Activated T-helper 17 cell treated with anti-CD3 and anti-CD28 coated beads, Interleukin-2, amount 50 U/mL, for 72 hours (primary cell): Measurements from ENCODE around the gene SGCG. TPM values are rescaled to one million over a fixed set of nuclear protein-coding genes. Genes with fewer than 3 reads are reported as not detected.

Experiments
- ATAC-seq: fragments of 150-1000 bp; cut with Tn5 transposase; replicated peaks from 2 replicates; pipeline ENCODE4 v1.10.0; 2021; ENCODE audit warnings: mild to moderate bottlenecking, moderate library complexity
- H3K27ac Mint-ChIP-seq: one replicate; pipeline ENCODE4 v1.8.0; 2022; ENCODE audit warnings: mixed read lengths
- H3K27me3 Mint-ChIP-seq: one replicate; pipeline ENCODE4 v1.8.0; 2022; ENCODE audit warnings: mixed read lengths
- H3K36me3 Mint-ChIP-seq: one replicate; pipeline ENCODE4 v1.8.0; 2022; ENCODE audit warnings: low read depth, mild to moderate bottlenecking, mixed read lengths
- H3K4me1 Mint-ChIP-seq: one replicate; pipeline ENCODE4 v1.8.0; 2022; ENCODE audit warnings: mixed read lengths
- H3K4me3 Mint-ChIP-seq: one replicate; pipeline ENCODE4 v1.8.0; 2022; ENCODE audit warnings: mild to moderate bottlenecking, mixed read lengths
- H3K9me3 Mint-ChIP-seq: one replicate; pipeline ENCODE4 v1.8.0; 2022; ENCODE audit warnings: mixed read lengths
- total RNA-seq, 2 donors: library from RNA; stranded (reverse); gene quantifications; one replicate each; pipeline ENCODE4 v1.2.3, GENCODE V29; 2022

The SGCG gene
- total RNA-seq, 2 donors from 2014 or later = not detected

DNA sequence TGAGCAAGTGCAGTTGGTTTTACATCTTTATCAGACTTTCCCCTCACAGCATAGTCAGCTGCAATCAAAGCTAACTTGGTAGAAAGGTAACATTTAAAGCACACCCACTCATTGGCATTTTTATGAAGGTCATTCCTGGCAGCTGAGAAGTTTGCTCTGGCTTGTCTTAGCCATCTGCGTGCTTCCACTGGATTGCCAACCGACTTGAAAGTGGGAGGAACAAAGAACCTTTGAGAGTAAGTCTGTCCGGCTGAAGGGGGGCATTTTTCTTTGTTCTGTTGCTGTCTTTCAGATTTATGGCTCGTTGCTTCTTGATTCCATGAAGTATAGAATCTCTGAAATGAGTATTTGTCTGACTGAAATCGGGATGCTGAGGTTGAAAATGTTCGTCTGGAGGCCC, 149.6 kb downstream of the SGCG start:
- Mint-ChIP-seq H3K27me3 (no peaks in the 10 kb centered on the region), H3K4me3 (no peak overlapping the region), H3K36me3 (peaks cover 11% of the 10 kb centered on the region), H3K4me1 (no peaks in the 10 kb centered on the region), H3K27ac (no peak overlapping the region), H3K9me3 (peaks cover 15% of the 10 kb centered on the region)
- ATAC-seq = no peak

DNA sequence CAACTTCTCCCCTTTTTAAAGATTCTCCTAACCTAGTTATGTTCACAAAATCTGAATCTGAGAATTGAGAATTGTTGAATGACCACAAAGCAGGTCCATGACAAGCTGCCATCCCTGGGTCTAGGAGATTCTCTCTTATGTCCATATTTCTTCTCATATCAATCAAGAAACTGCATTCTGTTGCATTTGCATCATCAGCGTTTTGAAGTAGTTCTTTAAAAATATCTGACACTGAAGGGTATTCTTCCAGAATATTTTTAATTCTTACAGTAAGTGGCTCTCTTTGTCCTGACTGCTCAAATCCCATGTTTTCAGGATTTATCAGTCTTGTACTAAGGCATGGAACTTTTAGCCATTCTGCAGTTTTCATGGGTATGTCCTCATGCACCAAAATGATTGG, 158.4 kb downstream of the SGCG start:
- Mint-ChIP-seq H3K4me1 (no peaks in the 10 kb centered on the region), H3K27ac (no peak overlapping the region), H3K4me3 (no peak overlapping the region), H3K9me3 (peaks cover 14% of the 10 kb centered on the region), H3K27me3 (no peaks in the 10 kb centered on the region), H3K36me3 (peaks cover 69% of the 10 kb centered on the region)
- ATAC-seq = no peak

GRCh38 chr13:23344931-23345595, 164.3 kb downstream of the SGCG start:
- no peak for ATAC-seq
- H3K4me1 Mint-ChIP-seq = no peaks in the 10 kb centered on the region
- H3K27ac Mint-ChIP-seq = no peak overlapping the region
- H3K36me3 Mint-ChIP-seq = peaks cover 96% of the 10 kb centered on the region
- peaks cover 3% of the 10 kb centered on the region for H3K9me3 Mint-ChIP-seq
- no peak overlapping the region for H3K4me3 Mint-ChIP-seq
- H3K27me3 Mint-ChIP-seq = no peaks in the 10 kb centered on the region

DNA sequence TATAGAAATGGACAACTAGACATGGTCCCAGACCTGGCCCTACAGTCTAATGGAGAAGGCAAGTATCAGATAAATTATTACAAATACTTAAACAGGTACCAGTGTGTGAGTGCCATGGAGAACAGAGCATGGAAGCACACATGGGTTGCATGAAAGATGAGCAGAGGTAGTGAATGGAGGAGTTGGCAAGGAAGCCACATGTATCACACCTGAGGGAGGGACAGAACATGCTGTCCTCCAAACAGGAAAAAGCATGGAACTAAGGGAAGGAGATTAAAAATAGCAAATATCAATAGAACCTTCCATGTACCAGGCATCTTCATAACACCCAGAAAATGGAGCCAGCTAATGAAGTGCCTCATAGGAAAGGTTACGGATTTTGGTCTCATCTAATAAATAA, 166.8 kb downstream of the SGCG start:
- H3K27ac Mint-ChIP-seq = no peak overlapping the region
- no peak for ATAC-seq
- peaks cover 3% of the 10 kb centered on the region for H3K9me3 Mint-ChIP-seq
- H3K4me3 Mint-ChIP-seq = no peak overlapping the region
- H3K27me3 Mint-ChIP-seq = no peaks in the 10 kb centered on the region
- no peaks in the 10 kb centered on the region for H3K4me1 Mint-ChIP-seq
- peaks cover 98% of the 10 kb centered on the region for H3K36me3 Mint-ChIP-seq

DNA sequence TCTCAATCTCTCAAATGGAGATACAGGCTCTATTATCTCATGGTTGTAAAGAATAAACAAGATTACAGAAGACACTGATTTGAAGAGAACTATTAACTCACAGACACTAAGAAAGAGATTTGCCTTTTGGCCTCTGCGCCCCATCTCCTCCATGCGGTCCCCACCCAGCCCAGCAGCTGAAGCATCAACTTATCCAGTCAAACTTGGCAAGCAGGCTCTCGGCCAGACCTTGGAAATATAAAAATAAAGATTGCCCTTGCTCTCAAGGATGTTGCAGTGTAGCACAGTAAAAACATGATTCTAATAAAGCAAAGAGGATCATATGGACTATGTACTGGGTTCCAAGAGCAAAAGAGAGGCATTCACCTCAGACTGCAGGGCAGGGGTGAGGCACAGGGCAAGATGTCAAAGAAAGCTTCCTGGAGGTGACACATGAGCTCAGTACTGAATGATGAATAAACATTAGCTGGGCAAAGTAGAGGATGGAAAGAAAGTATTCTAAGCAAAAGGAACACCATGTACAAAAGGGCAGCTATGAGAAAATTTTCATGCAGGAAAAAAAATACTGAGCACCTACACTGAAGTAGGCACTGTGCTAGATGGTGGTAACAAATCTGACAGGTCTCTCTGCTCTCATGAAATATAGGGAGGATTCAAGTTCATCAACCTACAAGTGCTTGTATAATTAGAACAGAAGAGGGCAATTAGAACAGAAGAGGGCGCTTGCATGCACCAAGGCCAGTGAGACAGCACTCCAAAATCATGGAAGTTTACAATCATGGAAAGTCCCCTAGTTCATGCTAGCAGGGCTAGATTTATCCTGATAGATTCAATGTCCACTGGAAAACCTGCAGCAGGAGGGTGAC, 167.7 kb downstream of the SGCG start:
- H3K9me3 Mint-ChIP-seq = peaks cover 3% of the 10 kb centered on the region
- no peak for ATAC-seq

DNA sequence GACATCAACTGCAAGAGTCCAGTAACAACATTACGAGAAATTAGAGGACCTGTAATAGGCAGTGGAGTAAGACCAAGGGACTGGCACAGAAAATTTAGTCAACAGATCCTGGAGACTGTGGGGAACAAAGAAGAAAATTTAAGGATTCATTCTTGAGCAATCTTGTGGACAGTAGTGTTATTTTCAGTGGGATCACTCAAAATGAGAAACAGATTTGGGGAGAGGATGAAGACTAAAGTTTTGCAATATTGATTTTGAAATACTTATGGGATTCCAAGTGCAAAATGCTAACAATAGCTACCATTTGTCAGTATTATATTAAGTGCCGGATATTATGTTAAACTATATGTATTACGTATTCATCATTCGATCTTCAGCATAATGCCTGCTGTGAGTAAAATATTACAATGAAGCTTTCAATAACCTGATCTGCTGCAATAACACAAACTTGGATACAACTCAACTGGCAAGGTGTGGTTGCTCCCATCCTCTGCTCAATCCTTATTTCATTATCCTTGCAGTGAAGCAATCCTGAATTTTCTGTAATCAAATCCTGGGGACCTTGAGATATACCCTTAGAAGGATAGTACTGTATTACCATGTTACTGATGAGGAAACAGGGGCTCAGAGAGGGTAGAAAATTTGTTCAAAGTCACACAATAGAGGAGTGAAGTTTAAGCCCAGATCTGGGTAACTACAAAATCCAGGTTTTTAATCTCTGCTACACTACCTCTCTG, 168.6 kb downstream of the SGCG start:
- no peaks in the 10 kb centered on the region for H3K4me1 Mint-ChIP-seq
- H3K36me3 Mint-ChIP-seq = peaks cover 98% of the 10 kb centered on the region
- no peak overlapping the region for H3K27ac Mint-ChIP-seq
- no peak for ATAC-seq
- no peaks in the 10 kb centered on the region for H3K27me3 Mint-ChIP-seq
- H3K4me3 Mint-ChIP-seq = no peak overlapping the region
- peaks cover under 1% of the 10 kb centered on the region for H3K9me3 Mint-ChIP-seq

More for the DNA sequence above, 167.7 kb downstream of the SGCG start:
- no peak overlapping the region for H3K4me3 Mint-ChIP-seq
- H3K4me1 Mint-ChIP-seq = no peaks in the 10 kb centered on the region
- H3K36me3 Mint-ChIP-seq = peaks cover 98% of the 10 kb centered on the region
- no peaks in the 10 kb centered on the region for H3K27me3 Mint-ChIP-seq
- H3K27ac Mint-ChIP-seq = no peak overlapping the region

DNA sequence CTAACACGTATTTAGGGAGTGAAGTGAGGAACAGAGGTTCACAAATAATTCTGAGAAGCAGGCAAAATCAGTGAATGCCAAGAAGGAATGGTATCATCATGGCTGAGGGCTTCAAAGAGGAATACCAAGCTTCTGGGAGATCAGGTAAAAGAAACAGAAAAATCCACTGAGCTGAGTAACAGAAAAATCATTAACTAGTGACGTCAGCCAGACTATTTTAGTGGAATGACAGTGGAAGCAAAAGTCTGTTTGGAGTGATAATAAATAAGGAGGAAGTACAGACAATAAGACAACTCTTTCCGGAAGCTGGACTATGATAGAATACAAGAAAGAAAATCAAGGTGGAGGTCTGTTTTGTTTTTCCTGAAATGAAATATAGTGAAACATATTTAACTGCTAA, 169.2 kb downstream of the SGCG start:
- peaks cover 98% of the 10 kb centered on the region for H3K36me3 Mint-ChIP-seq
- no peaks in the 10 kb centered on the region for H3K9me3 Mint-ChIP-seq

GRCh38 chr13:23352161-23352560, 171.4 kb downstream of the SGCG start:
- no peaks in the 10 kb centered on the region for H3K4me1 Mint-ChIP-seq
- peaks cover 100% of the 10 kb centered on the region for H3K36me3 Mint-ChIP-seq
- H3K4me3 Mint-ChIP-seq = no peak overlapping the region
- ATAC-seq = no peak
- H3K9me3 Mint-ChIP-seq = no peaks in the 10 kb centered on the region
- no peaks in the 10 kb centered on the region for H3K27me3 Mint-ChIP-seq
- H3K27ac Mint-ChIP-seq = no peak overlapping the region

More for the DNA sequence above, 169.2 kb downstream of the SGCG start:
- Mint-ChIP-seq H3K27me3 (no peaks in the 10 kb centered on the region), H3K4me1 (no peaks in the 10 kb centered on the region), H3K4me3 (no peak overlapping the region), H3K27ac (no peak overlapping the region)
- ATAC-seq = no peak

DNA sequence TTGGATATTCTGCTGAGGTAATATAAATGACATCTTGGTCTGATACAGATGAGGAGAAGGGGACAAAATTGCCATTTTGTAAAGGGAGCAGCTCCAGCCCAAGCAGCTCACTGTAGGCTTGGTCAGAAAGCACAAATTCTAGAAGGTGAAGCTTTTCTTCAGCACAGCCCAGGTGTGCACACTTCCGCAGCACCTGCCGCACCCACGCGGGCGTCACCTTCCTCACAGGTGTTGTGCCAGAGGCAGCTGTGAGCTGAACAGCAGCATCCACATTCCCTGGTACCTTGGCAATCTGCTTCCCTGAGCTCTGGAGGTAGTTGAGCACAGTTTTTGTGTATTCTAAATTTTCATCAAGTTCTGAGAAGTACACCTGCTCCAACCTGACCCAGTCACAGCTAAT, 173.7 kb downstream of the SGCG start:
- ATAC-seq = no peak
- Mint-ChIP-seq H3K27me3 (no peaks in the 10 kb centered on the region), H3K27ac (no peak overlapping the region), H3K4me1 (no peaks in the 10 kb centered on the region), H3K36me3 (peaks cover 92% of the 10 kb centered on the region), H3K4me3 (no peak overlapping the region), H3K9me3 (no peaks in the 10 kb centered on the region)

DNA sequence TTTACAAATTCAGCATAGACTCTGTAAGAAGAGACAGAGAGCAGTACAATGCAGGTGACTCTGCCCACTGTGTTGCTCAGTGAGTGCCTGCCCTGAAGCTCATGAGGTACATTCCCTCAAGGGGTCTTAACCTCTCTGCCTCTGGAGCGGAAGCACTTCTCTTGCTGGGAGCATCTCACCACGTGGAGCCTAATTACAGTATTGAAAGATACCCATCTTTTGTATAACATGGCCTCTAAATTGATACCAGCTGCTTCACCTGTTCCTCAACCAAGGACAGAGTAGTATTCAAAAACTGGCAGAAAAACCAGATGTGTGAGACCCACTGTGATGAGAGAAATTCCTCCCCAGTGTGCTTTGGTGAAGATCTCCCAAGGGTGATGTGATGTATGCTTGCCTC, 175.6 kb downstream of the SGCG start:
- Mint-ChIP-seq H3K27ac (no peak overlapping the region), H3K36me3 (peaks cover 92% of the 10 kb centered on the region), H3K9me3 (no peaks in the 10 kb centered on the region), H3K4me3 (no peak overlapping the region), H3K27me3 (no peaks in the 10 kb centered on the region), H3K4me1 (no peaks in the 10 kb centered on the region)
- ATAC-seq = no peak

DNA sequence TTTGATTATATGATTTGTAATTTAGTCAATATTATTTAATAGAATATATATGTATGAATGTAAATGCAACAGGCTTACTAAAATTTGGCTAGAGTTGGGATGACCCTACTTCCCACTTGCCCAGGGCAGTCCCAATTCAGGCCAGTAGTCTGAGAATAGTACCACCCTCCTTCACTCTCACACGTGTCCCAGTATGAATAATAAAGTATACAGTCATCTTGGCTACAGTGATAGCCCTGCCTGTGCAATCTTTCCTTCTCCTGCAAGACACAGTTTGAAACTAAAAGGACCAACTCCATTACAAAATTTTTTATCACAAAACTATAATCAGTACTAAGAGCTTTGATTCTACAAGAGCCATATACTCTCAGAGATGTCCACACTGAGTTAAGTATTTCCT, 176.6 kb downstream of the SGCG start:
- Mint-ChIP-seq H3K4me1 (no peaks in the 10 kb centered on the region), H3K9me3 (no peaks in the 10 kb centered on the region), H3K27me3 (no peaks in the 10 kb centered on the region), H3K27ac (no peak overlapping the region), H3K36me3 (peaks cover 92% of the 10 kb centered on the region), H3K4me3 (no peak overlapping the region)
- ATAC-seq = no peak

DNA sequence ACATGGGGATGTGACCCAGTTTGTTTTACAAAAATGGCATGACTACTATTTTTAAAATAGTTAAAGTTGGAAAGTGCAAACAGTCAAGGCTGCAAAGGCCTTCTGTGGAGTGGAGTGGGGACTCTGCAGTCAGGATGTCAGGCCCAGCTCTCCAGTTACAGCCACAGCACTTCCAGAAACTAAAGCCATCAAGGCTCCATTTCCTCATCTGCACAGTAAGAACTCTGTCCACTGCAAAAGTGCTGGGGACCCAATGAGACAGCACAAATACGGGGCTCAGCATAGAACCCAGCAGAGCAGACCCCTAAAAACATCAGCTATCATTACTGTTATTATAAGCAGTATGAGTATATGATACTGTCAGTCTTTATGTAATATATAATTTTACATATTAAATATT, 179.1 kb downstream of the SGCG start:
- Mint-ChIP-seq H3K4me1 (no peaks in the 10 kb centered on the region), H3K27ac (no peak overlapping the region), H3K9me3 (no peaks in the 10 kb centered on the region), H3K4me3 (no peak overlapping the region), H3K27me3 (no peaks in the 10 kb centered on the region), H3K36me3 (peaks cover 92% of the 10 kb centered on the region)
- no peak for ATAC-seq

- peaks cover 4% of the 10 kb centered on the region for H3K4me1 Mint-ChIP-seq
- H3K27ac Mint-ChIP-seq = no peak overlapping the region
- H3K36me3 Mint-ChIP-seq = peaks cover 100% of the 10 kb centered on the region
These were observed 184.9 kb downstream of the SGCG start for GRCh38 chr13:23365652-23366051.

DNA sequence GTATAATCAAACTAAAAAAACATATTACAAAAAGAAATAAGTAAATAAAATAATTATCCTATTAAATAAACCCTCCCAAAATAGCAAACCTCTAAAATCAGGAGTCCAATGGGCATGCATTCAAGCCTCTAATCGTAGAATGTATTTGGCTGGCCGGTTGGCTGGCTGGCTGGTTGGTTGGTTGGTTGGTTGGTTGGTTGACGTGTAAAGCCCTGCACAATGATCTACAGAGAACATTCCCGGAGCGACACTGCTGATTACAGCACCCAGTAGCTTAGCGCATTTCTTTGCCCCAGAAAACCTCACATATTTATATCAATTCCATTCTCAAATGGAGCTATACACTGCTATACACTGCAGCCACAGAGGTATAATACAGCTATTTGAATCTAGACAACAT, 187.1 kb downstream of the SGCG start:
- Mint-ChIP-seq H3K4me3 (no peak overlapping the region), H3K9me3 (no peaks in the 10 kb centered on the region), H3K27ac (no peak overlapping the region), H3K27me3 (no peaks in the 10 kb centered on the region), H3K36me3 (peaks cover 100% of the 10 kb centered on the region), H3K4me1 (peaks cover 19% of the 10 kb centered on the region)
- no peak for ATAC-seq

More at GRCh38 chr13:23365652-23366051, 184.9 kb downstream of the SGCG start:
- no peak overlapping the region for H3K4me3 Mint-ChIP-seq
- ATAC-seq = no peak
- H3K27me3 Mint-ChIP-seq = no peaks in the 10 kb centered on the region
- H3K9me3 Mint-ChIP-seq = no peaks in the 10 kb centered on the region
